H1 (cell line): Measurements from ENCODE around the gene KRT27.

ENCODE experiments used
- CHD2 ChIP-seq: IDR thresholded peaks from 2 replicates; pipeline ENCODE4 v1.6.1; 2012; ENCODE audit warnings: low read length, improper control_type of control experiment
- CREB1 ChIP-seq: IDR thresholded peaks from 2 replicates; pipeline ENCODE4 v1.6.1; 2012; ENCODE audit warnings: inconsistent platforms
- EP300 ChIP-seq, 2 experiments: IDR thresholded peaks; 1 replicate in 1 of 2; 2 replicates in 1 of 2; pipeline ENCODE4 v1.6.1; 2011 to 2012; ENCODE audit warnings: low read depth in 2 of 2, low read length in 2 of 2, mild to moderate bottlenecking in 2 of 2, borderline replicate concordance in 1 of 2, inconsistent platforms in 1 of 2, moderate library complexity in 1 of 2
- EZH2 ChIP-seq: fragments of 200-600 bp; sonication (generic); IDR thresholded peaks from 2 replicates; pipeline ENCODE4 v1.7.1; 2012; ENCODE audit warnings: low read depth, mild to moderate bottlenecking, moderate library complexity, low read length, inconsistent platforms; ENCODE audit not compliant: severe bottlenecking
- HDAC2 ChIP-seq, 2 experiments: fragments of 300-600 bp in 1 of 2; sonication (generic) in 1 of 2; IDR thresholded peaks; 2 replicates each; pipeline ENCODE4 v1.6.1; 2011 to 2012; ENCODE audit warnings: low read depth in 2 of 2, low read length in 2 of 2, mild to moderate bottlenecking in 2 of 2, moderate library complexity in 2 of 2, borderline replicate concordance in 1 of 2, inconsistent platforms in 1 of 2
- HDAC6 ChIP-seq: IDR thresholded peaks from one replicate; pipeline ENCODE4 v1.7.1; 2012; ENCODE audit warnings: low read depth, mild to moderate bottlenecking, inconsistent platforms, low read length, moderate library complexity
- JUND ChIP-seq: IDR thresholded peaks from 2 replicates; pipeline ENCODE4 v1.6.1; 2011; ENCODE audit warnings: mild to moderate bottlenecking, improper control_type of control experiment, low read length
- NRF1 ChIP-seq: IDR thresholded peaks from 2 replicates; pipeline ENCODE4 v1.6.1; 2011; ENCODE audit warnings: mild to moderate bottlenecking, low read depth, low read length, improper control_type of control experiment
- POLR2A ChIP-seq, 2 experiments: IDR thresholded peaks; 1 replicate in 1 of 2; 2 replicates in 1 of 2; pipeline ENCODE4 v1.6.1; 2011; ENCODE audit warnings: low read depth in 2 of 2, low read length in 2 of 2, mild to moderate bottlenecking in 2 of 2; ENCODE audit errors: control extremely low read depth in 1 of 2
- POLR2AphosphoS5 ChIP-seq: IDR thresholded peaks from 2 replicates; pipeline ENCODE4 v1.6.1; 2011; ENCODE audit warnings: low read depth, low read length
- TEAD4 ChIP-seq: IDR thresholded peaks from 2 replicates; pipeline ENCODE4 v1.6.1; 2012; ENCODE audit warnings: low read depth, low read length, inconsistent platforms, mixed read lengths
- USF2 ChIP-seq: IDR thresholded peaks from 2 replicates; pipeline ENCODE4 v1.6.1; 2011; ENCODE audit warnings: low read length, improper control_type of control experiment
- TF ChIP-seq, protein P1 (sequence below), 3 experiments: IDR thresholded peaks; 1 replicate in 2 of 3; 2 replicates in 1 of 3; pipeline versions ENCODE4 v1.5.1 to v1.6.1; 2011; ENCODE audit warnings: low read length in 3 of 3, mild to moderate bottlenecking in 3 of 3, inconsistent platforms in 2 of 3, low read depth in 1 of 3, moderate library complexity in 1 of 3; ENCODE audit not compliant: insufficient read depth in 1 of 3; ENCODE audit errors: control extremely low read depth in 1 of 3
- TF ChIP-seq, protein P2 (sequence below): IDR thresholded peaks from 2 replicates; pipeline ENCODE4 v1.6.1; 2012; ENCODE audit warnings: low read length, inconsistent platforms

- TF ChIP-seq, protein P1, sequence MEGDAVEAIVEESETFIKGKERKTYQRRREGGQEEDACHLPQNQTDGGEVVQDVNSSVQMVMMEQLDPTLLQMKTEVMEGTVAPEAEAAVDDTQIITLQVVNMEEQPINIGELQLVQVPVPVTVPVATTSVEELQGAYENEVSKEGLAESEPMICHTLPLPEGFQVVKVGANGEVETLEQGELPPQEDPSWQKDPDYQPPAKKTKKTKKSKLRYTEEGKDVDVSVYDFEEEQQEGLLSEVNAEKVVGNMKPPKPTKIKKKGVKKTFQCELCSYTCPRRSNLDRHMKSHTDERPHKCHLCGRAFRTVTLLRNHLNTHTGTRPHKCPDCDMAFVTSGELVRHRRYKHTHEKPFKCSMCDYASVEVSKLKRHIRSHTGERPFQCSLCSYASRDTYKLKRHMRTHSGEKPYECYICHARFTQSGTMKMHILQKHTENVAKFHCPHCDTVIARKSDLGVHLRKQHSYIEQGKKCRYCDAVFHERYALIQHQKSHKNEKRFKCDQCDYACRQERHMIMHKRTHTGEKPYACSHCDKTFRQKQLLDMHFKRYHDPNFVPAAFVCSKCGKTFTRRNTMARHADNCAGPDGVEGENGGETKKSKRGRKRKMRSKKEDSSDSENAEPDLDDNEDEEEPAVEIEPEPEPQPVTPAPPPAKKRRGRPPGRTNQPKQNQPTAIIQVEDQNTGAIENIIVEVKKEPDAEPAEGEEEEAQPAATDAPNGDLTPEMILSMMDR (IDR thresholded peaks at IDR 0.05; ENCODE audit: control extremely low read depth in 1 of 3, insufficient read depth in 1 of 3, low read depth in 1 of 3, low read length in 3 of 3) = no peak
- TF ChIP-seq, protein P2, sequence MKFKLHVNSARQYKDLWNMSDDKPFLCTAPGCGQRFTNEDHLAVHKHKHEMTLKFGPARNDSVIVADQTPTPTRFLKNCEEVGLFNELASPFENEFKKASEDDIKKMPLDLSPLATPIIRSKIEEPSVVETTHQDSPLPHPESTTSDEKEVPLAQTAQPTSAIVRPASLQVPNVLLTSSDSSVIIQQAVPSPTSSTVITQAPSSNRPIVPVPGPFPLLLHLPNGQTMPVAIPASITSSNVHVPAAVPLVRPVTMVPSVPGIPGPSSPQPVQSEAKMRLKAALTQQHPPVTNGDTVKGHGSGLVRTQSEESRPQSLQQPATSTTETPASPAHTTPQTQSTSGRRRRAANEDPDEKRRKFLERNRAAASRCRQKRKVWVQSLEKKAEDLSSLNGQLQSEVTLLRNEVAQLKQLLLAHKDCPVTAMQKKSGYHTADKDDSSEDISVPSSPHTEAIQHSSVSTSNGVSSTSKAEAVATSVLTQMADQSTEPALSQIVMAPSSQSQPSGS = no peak
- no peak for TF ChIP-seq POLR2A (IDR thresholded peaks at IDR 0.05; ENCODE audit: control extremely low read depth in 1 of 2, low read depth in 2 of 2, low read length in 2 of 2)
- no peak for TF ChIP-seq HDAC6
- TF ChIP-seq JUND = no peak
- TF ChIP-seq EZH2 = no peak
- no peak for TF ChIP-seq EP300 (IDR thresholded peaks at IDR 0.05; ENCODE audit: borderline replicate concordance in 1 of 2, low read depth in 2 of 2, low read length in 2 of 2)
- TF ChIP-seq NRF1 = no peak
- no peak for TF ChIP-seq CREB1
- no peak for TF ChIP-seq TEAD4
- TF ChIP-seq USF2 = no peak
- TF ChIP-seq CHD2 = no peak
- TF ChIP-seq POLR2AphosphoS5 = no peak
- no peak for TF ChIP-seq HDAC2 (IDR thresholded peaks at IDR 0.05; ENCODE audit: borderline replicate concordance in 1 of 2, low read depth in 2 of 2, low read length in 2 of 2)
These were observed 23.8 kb upstream of the KRT27 start for GRCh38 chr17:40806131-40806530.
